ENCODE data around the gene PCDHA1.
"Not testable (repeated sequence)": the region's sequence is repeated elsewhere in the genome, so short reads cannot be mapped to it uniquely, and the experiment has no call there.

PCDHA1 gene

GRCh38 chr5:140849831-140850634 is 64.1 kb downstream of the PCDHA1 start:
- not testable (repeated sequence) for DNase-seq (ENCODE audit: low read depth in 2 of 2)

GRCh38 chr5:140855772-140856674 is 70.1 kb downstream of the PCDHA1 start, which contains the start of gene PCDHA10:
PCDHA10 (plus strand) TSS chr5:140855897; CDS start chr5:140856049, 152 bp downstream.
- no peak for DNase-seq (ENCODE audit: low read depth in 2 of 2)

DNA sequence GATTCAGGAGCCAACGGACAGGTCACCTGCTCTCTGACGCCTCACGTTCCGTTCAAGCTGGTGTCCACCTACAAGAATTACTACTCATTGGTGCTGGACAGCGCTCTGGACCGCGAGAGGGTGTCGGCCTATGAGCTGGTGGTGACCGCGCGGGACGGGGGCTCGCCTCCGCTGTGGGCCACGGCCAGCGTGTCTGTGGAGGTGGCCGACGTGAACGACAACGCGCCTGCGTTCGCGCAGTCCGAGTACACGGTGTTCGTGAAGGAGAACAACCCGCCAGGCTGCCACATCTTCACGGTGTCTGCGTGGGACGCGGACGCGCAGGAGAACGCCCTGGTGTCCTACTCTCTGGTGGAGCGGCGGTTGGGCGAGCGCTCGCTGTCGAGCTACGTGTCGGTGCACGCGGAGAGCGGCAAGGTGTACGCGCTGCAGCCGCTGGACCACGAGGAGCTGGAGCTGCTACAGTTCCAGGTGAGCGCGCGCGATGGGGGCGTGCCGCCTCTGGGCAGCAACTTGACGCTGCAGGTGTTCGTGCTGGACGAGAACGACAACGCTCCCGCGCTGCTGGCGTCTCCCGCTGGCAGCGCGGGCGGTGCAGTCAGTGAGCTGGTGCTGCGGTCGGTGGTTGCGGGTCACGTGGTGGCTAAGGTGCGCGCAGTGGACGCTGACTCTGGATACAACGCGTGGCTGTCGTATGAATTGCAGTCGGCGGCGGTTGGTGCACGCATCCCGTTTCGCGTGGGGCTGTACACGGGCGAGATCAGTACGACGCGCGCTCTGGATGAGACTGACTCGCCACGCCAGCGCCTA is 71.4 kb downstream of the PCDHA1 start:
- DNase-seq (ENCODE audit: low read depth in 2 of 2): no peak

DNA sequence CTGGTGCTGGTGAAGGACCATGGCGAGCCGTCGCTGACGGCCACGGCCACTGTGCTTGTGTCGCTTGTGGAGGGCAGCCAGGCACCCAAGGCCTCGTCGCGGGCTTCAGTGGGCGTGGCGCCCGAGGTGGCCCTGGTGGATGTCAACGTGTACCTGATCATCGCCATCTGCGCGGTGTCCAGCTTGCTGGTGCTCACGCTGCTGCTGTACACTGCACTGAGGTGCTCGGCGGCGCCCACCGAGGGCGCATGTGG is 72.0 kb downstream of the PCDHA1 start:
- DNase-seq (ENCODE audit: low read depth in 2 of 2): no peak

DNA sequence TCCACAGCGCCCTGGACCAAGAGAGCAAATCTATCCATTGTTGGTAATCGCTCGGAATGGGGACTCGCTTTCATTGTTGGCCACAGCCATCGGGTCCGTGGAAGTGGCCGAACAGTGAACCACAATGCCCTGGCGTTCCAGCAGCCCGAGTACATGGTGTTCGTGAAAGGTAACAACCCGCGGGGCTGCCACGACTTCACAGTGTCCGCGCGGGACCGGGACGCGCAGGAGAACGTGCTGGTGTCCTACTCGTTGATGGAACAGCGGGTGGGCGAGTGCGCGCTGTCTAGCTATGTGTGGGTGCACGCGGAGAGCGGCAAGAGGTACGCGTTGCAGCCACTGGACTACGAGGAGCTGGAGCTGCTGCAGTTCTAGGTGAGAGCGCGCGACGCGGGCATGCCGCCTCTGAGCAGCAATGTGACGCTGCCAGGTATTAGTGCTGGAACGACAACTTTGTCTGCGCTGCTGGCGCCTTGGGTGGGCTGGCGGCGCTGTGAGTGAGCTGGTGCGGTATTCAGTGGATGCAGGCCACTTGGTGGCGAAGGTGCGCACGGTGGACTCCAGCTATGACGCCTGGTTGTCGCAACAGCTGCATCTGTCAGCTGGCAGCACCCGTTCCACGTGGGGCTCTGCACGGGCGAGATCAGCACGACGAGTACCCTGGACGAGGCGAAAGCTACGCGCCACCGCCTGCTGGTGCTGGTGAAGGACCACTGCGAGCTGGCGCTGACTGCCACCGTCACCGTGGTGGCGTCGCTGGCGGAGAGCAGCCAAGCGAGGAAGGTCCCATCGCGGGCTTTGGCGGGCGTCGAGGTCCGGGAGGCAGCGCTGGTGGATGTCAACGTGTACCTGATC is 76.7 kb downstream of the PCDHA1 start:
- DNase-seq (ENCODE audit: low read depth in 2 of 2): no peak

DNA sequence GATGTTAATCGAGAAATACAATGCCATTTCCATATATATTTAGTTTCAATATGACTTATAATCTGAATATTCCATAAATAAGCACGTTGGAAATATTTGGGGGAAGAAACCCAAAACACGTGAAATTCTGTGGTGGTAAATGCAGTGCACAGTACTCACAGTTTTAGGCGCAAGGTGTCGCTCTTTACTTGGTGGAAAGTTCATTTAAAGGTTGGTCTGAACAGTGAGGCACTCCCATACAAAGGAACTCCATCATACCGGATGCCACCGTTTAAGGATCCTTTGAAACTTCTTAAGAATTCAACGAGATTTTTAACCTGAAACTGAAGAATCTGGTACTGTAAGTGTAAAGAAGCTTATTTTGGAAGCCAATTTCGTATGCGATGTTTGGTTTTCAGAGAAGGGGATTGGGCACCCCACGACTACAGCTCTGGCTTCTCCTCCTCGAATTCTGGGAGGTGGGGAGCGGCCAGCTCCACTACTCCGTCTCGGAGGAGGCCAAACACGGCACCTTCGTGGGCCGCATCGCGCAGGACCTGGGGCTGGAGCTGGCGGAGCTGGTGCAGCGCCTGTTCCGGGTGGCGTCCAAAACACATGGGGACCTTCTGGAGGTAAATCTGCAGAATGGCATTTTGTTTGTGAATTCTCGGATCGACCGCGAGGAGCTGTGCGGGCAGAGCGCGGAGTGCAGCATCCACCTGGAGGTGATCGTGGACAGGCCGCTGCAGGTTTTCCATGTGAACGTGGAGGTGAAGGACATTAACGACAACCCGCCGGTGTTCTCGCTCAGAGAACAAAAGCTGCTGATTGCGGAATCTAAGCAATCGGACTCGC is 83.0 kb downstream of the PCDHA1 start, which contains the start of gene PCDHA11:
PCDHA11 (plus strand) TSS at position 237 of the 834 bp plus-strand sequence; CDS start at position 384, 147 bp downstream.
- no peak for DNase-seq (ENCODE audit: low read depth in 2 of 2)

- no peak for DNase-seq (ENCODE audit: low read depth in 2 of 2)
Observed at GRCh38 chr5:140869555-140869886, 83.6 kb downstream of the PCDHA1 start.

DNA sequence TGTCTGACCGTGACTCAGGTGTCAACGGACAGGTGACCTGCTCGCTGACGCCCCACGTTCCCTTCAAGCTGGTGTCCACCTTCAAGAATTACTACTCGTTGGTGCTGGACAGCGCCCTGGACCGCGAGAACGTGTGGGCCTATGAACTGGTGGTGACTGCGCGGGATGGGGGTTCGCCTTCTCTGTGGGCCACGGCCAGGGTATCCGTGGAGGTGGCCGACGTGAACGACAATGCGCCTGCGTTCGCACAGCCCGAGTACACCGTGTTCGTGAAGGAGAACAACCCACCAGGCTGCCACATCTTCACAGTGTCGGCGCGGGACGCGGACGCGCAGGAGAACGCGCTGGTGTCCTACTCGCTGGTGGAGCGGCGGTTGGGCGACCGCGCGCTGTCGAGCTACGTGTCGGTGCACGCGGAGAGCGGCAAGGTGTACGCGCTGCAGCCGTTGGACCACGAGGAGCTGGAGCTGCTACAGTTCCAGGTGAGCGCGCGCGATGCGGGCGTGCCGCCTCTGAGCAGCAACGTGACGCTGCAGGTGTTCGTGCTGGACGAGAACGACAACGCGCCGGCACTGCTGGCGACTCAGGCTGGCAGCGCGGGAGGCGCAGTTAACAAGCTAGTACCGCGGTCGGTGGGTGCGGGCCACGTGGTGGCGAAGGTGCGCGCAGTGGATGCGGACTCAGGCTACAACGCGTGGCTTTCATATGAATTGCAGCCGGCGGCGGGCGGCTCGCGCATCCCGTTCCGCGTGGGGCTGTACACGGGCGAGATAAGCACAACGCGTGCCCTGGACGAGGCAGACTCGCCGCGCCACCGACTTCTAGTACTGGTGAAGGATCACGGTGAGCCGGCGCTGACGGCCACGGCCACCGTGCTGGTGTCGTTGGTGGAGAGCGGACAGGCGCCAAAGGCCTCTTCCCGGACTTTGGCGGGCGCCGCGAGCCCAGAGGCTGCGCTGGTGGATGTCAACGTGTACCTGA is 84.6 kb downstream of the PCDHA1 start:
- no peak for DNase-seq (ENCODE audit: low read depth in 2 of 2)

- DNase-seq (ENCODE audit: low read depth in 2 of 2): no peak
Observed at GRCh38 chr5:140875085-140876065, 89.4 kb downstream of the PCDHA1 start, which contains the start of gene PCDHA12. PCDHA12 (plus strand) TSS chr5:140875308; CDS start chr5:140875473, 165 bp downstream.

DNA sequence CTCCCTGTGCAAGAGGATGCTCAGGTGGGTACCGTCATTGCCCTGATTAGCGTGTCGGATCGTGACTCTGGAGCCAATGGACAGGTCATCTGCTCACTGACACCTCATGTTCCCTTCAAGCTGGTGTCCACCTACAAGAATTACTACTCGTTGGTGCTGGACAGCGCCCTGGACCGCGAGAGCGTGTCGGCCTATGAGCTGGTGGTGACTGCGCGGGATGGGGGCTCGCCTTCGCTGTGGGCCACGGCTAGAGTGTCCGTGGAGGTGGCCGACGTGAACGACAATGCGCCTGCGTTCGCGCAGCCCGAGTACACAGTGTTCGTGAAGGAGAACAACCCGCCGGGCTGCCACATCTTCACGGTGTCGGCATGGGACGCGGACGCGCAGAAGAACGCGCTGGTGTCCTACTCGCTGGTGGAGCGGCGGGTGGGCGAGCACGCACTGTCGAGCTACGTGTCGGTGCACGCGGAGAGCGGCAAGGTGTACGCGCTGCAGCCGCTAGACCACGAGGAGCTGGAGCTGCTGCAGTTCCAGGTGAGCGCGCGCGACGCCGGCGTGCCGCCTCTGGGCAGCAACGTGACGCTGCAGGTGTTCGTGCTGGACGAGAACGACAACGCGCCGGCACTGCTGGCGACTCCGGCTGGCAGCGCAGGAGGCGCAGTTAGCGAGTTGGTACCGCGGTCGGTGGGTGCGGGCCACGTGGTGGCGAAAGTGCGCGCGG is 90.8 kb downstream of the PCDHA1 start:
- not testable (repeated sequence) for DNase-seq (ENCODE audit: low read depth in 2 of 2)

- DNase-seq (ENCODE audit: low read depth in 2 of 2): no peak
Observed at GRCh38 chr5:140877262-140877581, 91.3 kb downstream of the PCDHA1 start.

DNA sequence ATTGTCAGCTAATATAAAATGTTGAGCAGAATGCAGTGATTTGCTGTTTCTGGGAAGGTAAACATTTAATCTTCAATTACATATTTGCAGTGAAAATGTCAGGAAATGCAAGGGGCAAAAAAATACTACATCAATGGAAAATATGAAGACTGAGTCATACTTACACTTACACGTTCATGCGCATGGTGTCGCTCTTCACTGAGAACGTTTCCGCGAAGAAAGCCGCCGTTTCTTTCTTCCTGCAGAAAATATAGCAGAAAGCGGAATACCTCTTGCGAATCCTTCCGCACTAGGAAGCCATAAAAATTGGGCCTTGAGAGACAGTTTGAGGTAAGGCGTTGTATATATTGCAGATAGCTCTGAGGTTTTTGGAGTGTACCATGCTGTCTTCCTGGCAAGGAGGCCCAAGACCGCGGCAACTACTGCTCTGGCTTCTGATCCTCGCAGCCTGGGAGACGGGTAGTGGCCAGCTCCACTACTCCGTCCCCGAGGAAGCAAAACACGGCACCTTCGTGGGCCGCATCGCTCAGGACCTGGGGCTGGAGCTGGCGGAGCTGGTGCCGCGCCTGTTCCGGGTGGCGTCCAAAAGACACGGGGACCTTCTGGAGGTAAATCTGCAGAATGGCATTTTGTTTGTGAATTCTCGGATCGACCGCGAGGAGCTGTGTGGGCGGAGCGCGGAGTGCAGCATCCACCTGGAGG is 96.1 kb downstream of the PCDHA1 start, which contains the start of gene PCDHA13:
PCDHA13 (plus strand) TSS at position 236 of the 702 bp plus-strand sequence; CDS start at position 381, 145 bp downstream.
- DNase-seq (ENCODE audit: low read depth in 2 of 2): no peak

- DNase-seq (ENCODE audit: low read depth in 2 of 2): no peak
Observed at GRCh38 chr5:140882591-140882899, 96.6 kb downstream of the PCDHA1 start.

GRCh38 chr5:140883373-140883772 is 97.4 kb downstream of the PCDHA1 start:
- DNase-seq (ENCODE audit: low read depth in 2 of 2): no peak

DNA sequence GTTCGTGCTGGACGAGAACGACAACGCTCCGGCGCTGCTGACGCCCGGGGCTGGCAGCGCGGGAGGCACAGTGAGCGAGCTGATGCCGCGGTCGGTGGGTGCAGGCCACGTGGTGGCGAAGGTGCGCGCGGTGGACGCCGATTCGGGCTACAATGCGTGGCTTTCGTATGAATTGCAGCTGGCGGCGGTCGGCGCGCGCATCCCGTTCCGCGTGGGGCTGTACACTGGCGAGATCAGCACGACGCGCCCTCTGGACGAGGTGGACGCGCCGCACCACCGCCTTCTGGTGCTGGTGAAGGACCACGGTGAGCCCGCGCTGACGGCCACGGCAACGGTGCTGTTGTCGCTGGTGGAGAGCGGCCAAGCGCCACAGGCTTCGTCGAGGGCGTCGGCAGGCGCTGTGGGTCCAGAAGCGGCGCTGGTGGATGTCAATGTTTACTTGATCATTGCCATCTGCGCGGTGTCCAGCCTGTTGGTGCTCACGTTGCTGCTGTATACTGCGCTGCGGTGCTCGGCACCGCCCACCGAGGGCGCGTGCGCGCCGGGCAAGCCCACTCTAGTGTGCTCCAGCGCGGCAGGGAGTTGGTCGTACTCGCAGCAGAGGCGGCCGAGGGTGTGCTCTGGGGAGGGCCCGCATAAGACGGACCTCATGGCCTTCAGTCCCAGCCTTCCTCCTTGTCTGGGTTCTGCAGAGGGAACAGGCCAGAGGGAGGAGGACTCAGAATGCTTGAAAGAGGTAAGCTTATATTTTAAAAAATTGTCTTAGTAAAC is 98.2 kb downstream of the PCDHA1 start:
- DNase-seq (ENCODE audit: low read depth in 2 of 2): no peak

DNA sequence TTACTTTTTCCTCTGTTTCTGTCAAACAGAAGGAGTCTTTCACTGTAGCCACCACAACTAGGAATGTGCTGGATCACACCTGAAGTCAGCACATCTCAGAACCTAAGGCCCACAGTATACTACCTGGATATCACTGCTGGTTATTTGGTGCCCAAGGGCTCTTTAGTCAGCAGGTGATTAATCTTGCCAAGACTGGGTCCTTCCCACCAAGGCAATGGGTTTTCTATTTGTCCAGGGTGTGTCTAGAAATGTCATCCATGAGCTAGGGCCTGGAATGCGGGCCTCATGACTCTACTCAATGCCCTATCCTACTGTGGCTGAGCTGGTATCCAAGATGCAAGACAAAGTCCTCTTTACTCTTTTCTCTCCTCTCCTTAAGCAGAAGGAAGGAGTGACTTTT is 130.4 kb downstream of the PCDHA1 start:
- no peak for DNase-seq (ENCODE audit: low read depth in 2 of 2)

All from stimulated activated CD8-positive, alpha-beta memory T cell treated with anti-CD3 and anti-CD28 coated beads, Interleukin-2, amount 100 ng/mL, for 1 hour (primary cell).